Suprapubic skin (tissue), 4 donors: ENCODE data around the gene APLNR.

Experiments
- CTCF ChIP-seq, 2 donors: fragments of 200-600 bp in 1 of 2; fragments of 450-650 bp in 1 of 2; sonication (generic) in 1 of 2; IDR thresholded peaks; one replicate each; pipeline ENCODE4 v1.5.1; 2016 to 2019; ENCODE audit warnings: antibody characterized with exemption in 2 of 2, mild to moderate bottlenecking in 1 of 2, moderate library complexity in 1 of 2
- POLR2A ChIP-seq, 2 donors: fragments of 450-650 bp; IDR thresholded peaks; one replicate each; pipeline ENCODE4 v1.6.1; 2017; ENCODE audit warnings: antibody characterized with exemption in 2 of 2, mild to moderate bottlenecking in 2 of 2, moderate library complexity in 2 of 2
- POLR2AphosphoS5 ChIP-seq, 3 donors: sonication (generic); formaldehyde crosslinking; IDR thresholded peaks; one replicate each; pipeline ENCODE4 v1.6.1; 2017; ENCODE audit warnings: antibody characterized with exemption in 3 of 3

- TF ChIP-seq CTCF (IDR thresholded peaks at IDR 0.05) (no peak), POLR2AphosphoS5 (IDR thresholded peaks at IDR 0.05) (no peak), POLR2A (IDR thresholded peaks at IDR 0.05) (no peak)
Measured at GRCh38 chr11:57241353-57241972, 4.4 kb upstream of the APLNR start.
